HEK293T (cell line): Measurements from ENCODE around the gene KIAA1328.

ENCODE experiments used
- ARNT ChIP-seq: fragments of 450-650 bp; IDR thresholded peaks from 2 replicates; pipeline ENCODE4 v1.6.1; 2017; ENCODE audit warnings: mild to moderate bottlenecking
- L3MBTL2 ChIP-seq: fragments of 450-650 bp; conservative IDR thresholded peaks from 2 replicates; pipeline ENCODE4 v1.6.1; 2016; ENCODE audit warnings: mild to moderate bottlenecking
- NFRKB ChIP-seq: fragments of 450-650 bp; IDR thresholded peaks from 2 replicates; pipeline ENCODE4 v1.6.1; 2016; ENCODE audit warnings: mild to moderate bottlenecking, moderate library complexity
- SP1 ChIP-seq: fragments of 450-650 bp; IDR thresholded peaks from 2 replicates; pipeline ENCODE4 v1.6.1; 2017

DNA sequence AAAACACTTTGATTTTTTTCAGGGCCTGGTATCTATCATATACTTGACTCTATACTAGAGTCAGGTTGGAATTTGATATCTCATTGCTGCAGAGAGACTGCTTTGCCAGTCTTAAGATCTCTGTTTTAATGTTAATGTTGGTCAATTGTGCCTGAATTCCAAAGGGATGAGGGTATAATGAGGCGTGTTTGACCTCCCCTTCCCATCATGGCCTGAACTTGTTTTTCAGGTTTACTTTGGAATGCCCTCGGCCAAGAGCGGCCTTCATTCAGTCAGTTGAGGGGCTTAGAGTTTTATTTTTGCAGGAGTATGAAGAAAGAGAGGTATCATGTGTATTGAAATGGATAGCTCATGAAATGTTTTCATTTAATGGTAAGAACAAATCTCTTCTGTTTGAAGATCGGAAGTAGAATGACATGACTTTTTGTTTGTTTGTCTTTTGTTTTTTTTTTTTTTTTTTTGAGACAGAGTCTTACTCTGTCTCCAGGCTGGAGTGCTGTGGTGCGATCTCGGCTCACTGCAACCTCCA, 119.0 kb downstream of the KIAA1328 start:
- TF ChIP-seq SP1 (no peak), NFRKB (no peak), ARNT (no peak), L3MBTL2 (no peak)
